Measurements from ENCODE around the gene PPP2R2C.

- TF ChIP-seq EZH2 (IDR thresholded peaks at IDR 0.05; ENCODE audit: low read length, unreplicated experiment) (no peak), CTCF (conservative IDR thresholded peaks at IDR 0.05; ENCODE audit: low read depth, low read length) (no peak)
Observed at GRCh38 chr4:6513678-6514077, 41.3 kb upstream of the PPP2R2C start.

All from PC-3 (cell line).